NCI-H128 (cell line): Measurements from ENCODE around the gene PRSS56.

Source experiments
- DNase-seq: peaks from one replicate; lab custom pipeline; 2025; ENCODE audit not compliant: unreplicated experiment; lab: John Stamatoyannopoulos, UW

The PRSS56 gene

GRCh38 chr2:232486558-232487384 lies 33.4 kb upstream of the PRSS56 start:
- no peak for DNase-seq

- DNase-seq = no peak
These were observed 32.6 kb upstream of the PRSS56 start, which contains the start of gene ECEL1 for GRCh38 chr2:232487385-232488096. Gene ECEL1, minus strand, starts transcription at chr2:232487834. Its CDS starts 1,181 bp downstream, at chr2:232486653.

GRCh38 chr2:232488097-232488711 lies 32.0 kb upstream of the PRSS56 start:
- DNase-seq = no peak

- DNase-seq = no peak
These were observed 31.4 kb upstream of the PRSS56 start for GRCh38 chr2:232488721-232489300.

- DNase-seq = no peak
These were observed 30.5 kb upstream of the PRSS56 start for GRCh38 chr2:232489516-232490220.

GRCh38 chr2:232490221-232491138 lies 29.7 kb upstream of the PRSS56 start:
- no peak for DNase-seq

- no peak for DNase-seq
These were observed 28.9 kb upstream of the PRSS56 start for GRCh38 chr2:232491139-232491780.

GRCh38 chr2:232492236-232492848 lies 27.8 kb upstream of the PRSS56 start:
- no peak for DNase-seq

GRCh38 chr2:232492963-232493700 lies 27.1 kb upstream of the PRSS56 start:
- no peak for DNase-seq

GRCh38 chr2:232493701-232494474 lies 26.3 kb upstream of the PRSS56 start:
- no peak for DNase-seq

- DNase-seq = no peak
These were observed 25.6 kb upstream of the PRSS56 start for GRCh38 chr2:232494542-232494941.

GRCh38 chr2:232495292-232495691 lies 24.9 kb upstream of the PRSS56 start:
- no peak for DNase-seq

- no peak for DNase-seq
These were observed 23.5 kb upstream of the PRSS56 start for GRCh38 chr2:232496501-232497270.

- no peak for DNase-seq
These were observed 22.8 kb upstream of the PRSS56 start for GRCh38 chr2:232497348-232497747.

GRCh38 chr2:232498452-232498851 lies 21.7 kb upstream of the PRSS56 start:
- DNase-seq = no peak

GRCh38 chr2:232501331-232501771 lies 18.8 kb upstream of the PRSS56 start:
- no peak for DNase-seq
